GM12864 (cell line): Measurements from ENCODE around the gene AGER.

Source experiments
- DNase-seq: peaks from one replicate; pipeline ENCODE4 v3.0.0-alpha.2; 2011; ENCODE audit warnings: low read depth
- H3K4me3 ChIP-seq: 2 replicates; pipeline ENCODE4 v1.5.1; 2011; ENCODE audit warnings: mild to moderate bottlenecking, low read depth, low read length, control low read depth
- CTCF ChIP-seq: IDR thresholded peaks from 2 replicates; pipeline ENCODE4 v1.5.1; 2011; ENCODE audit warnings: low read depth, mild to moderate bottlenecking, moderate library complexity, low read length, control low read depth, inconsistent platforms; ENCODE audit errors: missing control alignments

The AGER gene

GRCh38 chr6:32154514-32155161, 29.4 kb downstream of the AGER start:
- peak; percentile 44 for TF ChIP-seq CTCF
- peak overlapping the region; percentile 57 for H3K4me3 ChIP-seq
- no peak for DNase-seq

GRCh38 chr6:32153564-32154513, 30.2 kb downstream of the AGER start, which contains the start of gene PPT2:
TSS of gene PPT2 (plus strand) at chr6:32154141. CDS start at chr6:32154595, 454 bp downstream.
- DNase-seq, result no peak
- peak within 1 kb of the TSS; percentile 57 for H3K4me3 ChIP-seq
- TF ChIP-seq CTCF, result no peak

GRCh38 chr6:32152769-32153563, 31.1 kb downstream of the AGER start:
- TF ChIP-seq CTCF, result no peak
- DNase-seq, result no peak

GRCh38 chr6:32151863-32152768, 31.9 kb downstream of the AGER start, which contains the start of gene PRRT1:
TSS of gene PRRT1 (minus strand) at chr6:32151939. CDS start at chr6:32151827, 112 bp downstream.
- no peak within 1 kb of the TSS for H3K4me3 ChIP-seq
- no peak for DNase-seq
- no peak for TF ChIP-seq CTCF

More at GRCh38 chr6:32152769-32153563, 31.1 kb downstream of the AGER start:
- H3K4me3 ChIP-seq, result no peak overlapping the region

GRCh38 chr6:32151181-32151862, 32.7 kb downstream of the AGER start:
- no peak overlapping the region for H3K4me3 ChIP-seq
- no peak for TF ChIP-seq CTCF
- DNase-seq, result no peak
